Measurements from ENCODE around the gene LIMS1.
"Not testable (repeated sequence)": the region's sequence is repeated elsewhere in the genome, so short reads cannot be mapped to it uniquely, and the experiment has no call there.

LIMS1 gene

GRCh38 chr2:108637304-108637669, 103.0 kb downstream of the LIMS1 start:
- DNase-seq: no peak

- no peak for DNase-seq
Observed at GRCh38 chr2:108640731-108641130, 106.5 kb downstream of the LIMS1 start.

GRCh38 chr2:108641756-108642155, 107.5 kb downstream of the LIMS1 start:
- DNase-seq: no peak

GRCh38 chr2:108643261-108643849, 109.1 kb downstream of the LIMS1 start:
- DNase-seq: no peak

- not testable (repeated sequence) for DNase-seq
Observed at GRCh38 chr2:108643862-108644261, 109.6 kb downstream of the LIMS1 start.

GRCh38 chr2:108644446-108644845, 110.2 kb downstream of the LIMS1 start:
- not testable (repeated sequence) for DNase-seq

- DNase-seq: not testable (repeated sequence)
Observed at GRCh38 chr2:108648796-108649195, 114.5 kb downstream of the LIMS1 start.

- DNase-seq: not testable (repeated sequence)
Observed at GRCh38 chr2:108650465-108650864, 116.2 kb downstream of the LIMS1 start.

- not testable (repeated sequence) for DNase-seq
Observed at GRCh38 chr2:108651468-108651867, 117.2 kb downstream of the LIMS1 start.

GRCh38 chr2:108652187-108652931, 118.1 kb downstream of the LIMS1 start:
- DNase-seq: not testable (repeated sequence)

GRCh38 chr2:108653425-108653824, 119.2 kb downstream of the LIMS1 start:
- not testable (repeated sequence) for DNase-seq

- not testable (repeated sequence) for DNase-seq
Observed at GRCh38 chr2:108653849-108654248, 119.6 kb downstream of the LIMS1 start.

GRCh38 chr2:108654521-108655125, 120.4 kb downstream of the LIMS1 start:
- not testable (repeated sequence) for DNase-seq

GRCh38 chr2:108655270-108655669, 121.0 kb downstream of the LIMS1 start:
- not testable (repeated sequence) for DNase-seq

- not testable (repeated sequence) for DNase-seq
Observed at GRCh38 chr2:108656282-108656681, 122.0 kb downstream of the LIMS1 start.

GRCh38 chr2:108657517-108657916, 123.2 kb downstream of the LIMS1 start:
- DNase-seq: not testable (repeated sequence)

GRCh38 chr2:108658553-108658952, 124.3 kb downstream of the LIMS1 start:
- not testable (repeated sequence) for DNase-seq

GRCh38 chr2:108661493-108661892, 127.2 kb downstream of the LIMS1 start:
- not testable (repeated sequence) for DNase-seq

- DNase-seq: not testable (repeated sequence)
Observed at GRCh38 chr2:108662207-108662612, 127.9 kb downstream of the LIMS1 start.

GRCh38 chr2:108663346-108663745, 129.1 kb downstream of the LIMS1 start:
- not testable (repeated sequence) for DNase-seq

GRCh38 chr2:108664089-108664488, 129.8 kb downstream of the LIMS1 start:
- DNase-seq: not testable (repeated sequence)

GRCh38 chr2:108664979-108665378, 130.7 kb downstream of the LIMS1 start:
- not testable (repeated sequence) for DNase-seq

- DNase-seq: not testable (repeated sequence)
Observed at GRCh38 chr2:108665975-108666374, 131.7 kb downstream of the LIMS1 start.

- not testable (repeated sequence) for DNase-seq
Observed at GRCh38 chr2:108667140-108667539, 132.9 kb downstream of the LIMS1 start.
